HepG2 (cell line): ENCODE data around the gene APBB1. TPM values are rescaled to one million over a fixed set of nuclear protein-coding genes. Genes with fewer than 3 reads are reported as not detected.
"Not testable (repeated sequence)": the region's sequence is repeated elsewhere in the genome, so short reads cannot be mapped to it uniquely, and the experiment has no call there.

Experiments
- ATAC-seq: fragments of 200-7000 bp; cut with Tn5 transposase; 3 replicates; pipeline ENCODE4 v1.9.1; 2020; ENCODE audit warnings: mild to moderate bottlenecking, moderate library complexity
- BruUV-seq: library from RNA; stranded (reverse); fragments of 400-500 nt; replicated peaks from 2 replicates; lab custom pipeline; 2021; lab: Mats Ljungman, UMichigan
- CTCF ChIA-PET: fragments of 300-600 bp; formaldehyde crosslinking; extraction: SDS; loops from one replicate; lab custom pipeline; 2021; ENCODE audit warnings: low total read pairs, inconsistent platforms, low intra/inter-chr PET ratio; lab: Yijun Ruan, JAX
- POLR2A ChIA-PET: fragments of 350-600 bp; sonication (Branson Sonifier 250); formaldehyde crosslinking; loops from one replicate; lab custom pipeline; 2020; ENCODE audit warnings: antibody characterized with exemption, inconsistent platforms; lab: Yijun Ruan, JAX
- DNase-seq: peaks from one replicate; pipeline ENCODE4 v3.0.0-alpha.2; 2015; ENCODE audit warnings: low spot score
- FAIRE-seq: peaks from 3 replicates; lab custom pipeline; 2011; peaks lifted over from hg19 to GRCh38; lab: Jason Lieb, UNC
- H2AFZ ChIP-seq: one replicate; pipeline ENCODE4 v1.6.1; 2011; ENCODE audit warnings: low read length, inconsistent platforms
- H3K27ac ChIP-seq: fragments of 300-600 bp; 3 replicates; pipeline ENCODE4 v1.8.0; 2011; ENCODE audit warnings: mixed run types, mild to moderate bottlenecking, mixed read lengths, low read length, inconsistent platforms; ENCODE audit not compliant: insufficient read depth; ENCODE audit errors: extremely low read length
- H3K27me3 ChIP-seq, 2 experiments: fragments of 200-600 bp in 1 of 2; 2 replicates in 1 of 2; 3 replicates in 1 of 2; pipeline versions ENCODE4 v1.6.0 to v1.8.0; 2011; ENCODE audit warnings: low read length in 2 of 2, mild to moderate bottlenecking in 2 of 2, moderate library complexity in 2 of 2, inconsistent platforms in 1 of 2; ENCODE audit not compliant: insufficient read depth in 2 of 2, control insufficient read depth in 1 of 2
- H3K36me3 ChIP-seq, 2 experiments: fragments of 200-600 bp in 1 of 2; replicated peaks in 1 of 2; 2 replicates in 1 of 2; 3 replicates in 1 of 2; pipeline versions ENCODE4 v1.5.1 to v1.8.0; 2011; ENCODE audit warnings: low read length in 2 of 2, inconsistent platforms in 1 of 2; ENCODE audit not compliant: insufficient read depth in 2 of 2, control insufficient read depth in 1 of 2
- H3K4me1 ChIP-seq: 2 replicates; pipeline ENCODE4 v1.5.1; 2012; ENCODE audit warnings: low read length, inconsistent platforms; ENCODE audit not compliant: insufficient read depth
- H3K4me2 ChIP-seq: 2 replicates; pipeline ENCODE4 v1.6.0; 2011; ENCODE audit warnings: low read depth, low read length, inconsistent platforms
- H3K4me3 ChIP-seq, 3 experiments: fragments of 200-600 bp in 1 of 3; sonication (generic), shearing (Covaris generic) in 1 of 3; replicated peaks in 1 of 3; 2 replicates each; pipeline ENCODE4 v1.5.1; 2011 to 2016; ENCODE audit warnings: low read length in 3 of 3, inconsistent platforms in 2 of 3, low read depth in 2 of 3, mild to moderate bottlenecking in 2 of 3, control low read depth in 1 of 3, mixed read lengths in 1 of 3; ENCODE audit not compliant: insufficient read depth in 1 of 3
- H3K79me2 ChIP-seq: one replicate; pipeline ENCODE4 v1.6.1; 2011; ENCODE audit warnings: low read length, inconsistent platforms; ENCODE audit not compliant: insufficient read depth
- H3K9ac ChIP-seq: 2 replicates; pipeline ENCODE4 v1.6.0; 2011; ENCODE audit warnings: mild to moderate bottlenecking, low read depth, low read length, inconsistent platforms; ENCODE audit not compliant: insufficient read depth
- H3K9me3 ChIP-seq: 2 replicates; pipeline ENCODE4 v1.5.1; 2012; ENCODE audit warnings: mild to moderate bottlenecking, low read length
- H4K20me1 ChIP-seq: 2 replicates; pipeline ENCODE4 v1.6.0; 2011; ENCODE audit warnings: inconsistent platforms, mild to moderate bottlenecking, low read length, moderate library complexity; ENCODE audit not compliant: insufficient read depth
- FOSL2 ChIP-seq: sonication (generic); formaldehyde crosslinking; IDR thresholded peaks from 2 replicates; pipeline ENCODE4 v1.4.0; 2020; ENCODE audit warnings: missing genetic modification reagents
- HOXD1 ChIP-seq: sonication (generic); formaldehyde crosslinking; IDR thresholded peaks from 2 replicates; pipeline ENCODE4 v1.5.0; 2020; ENCODE audit warnings: missing genetic modification reagents
- STAG1 ChIP-seq: sonication (generic); formaldehyde crosslinking; IDR thresholded peaks from 2 replicates; pipeline ENCODE4 v1.4.0; 2020; ENCODE audit warnings: missing genetic modification reagents
- ZMYM2 ChIP-seq: sonication (generic); formaldehyde crosslinking; IDR thresholded peaks from 2 replicates; pipeline ENCODE4 v1.8.0; 2022; ENCODE audit warnings: mild to moderate bottlenecking, missing genetic modification reagents
- ZNF205 ChIP-seq: IDR thresholded peaks from 2 replicates; pipeline ENCODE4 v1.6.1; 2018; ENCODE audit warnings: missing biosample characterization, missing genetic modification reagents
- ZNF224 ChIP-seq: sonication (generic); formaldehyde crosslinking; IDR thresholded peaks from 2 replicates; pipeline ENCODE4 v1.5.0; 2020; ENCODE audit warnings: mild to moderate bottlenecking, missing genetic modification reagents
- ZNF564 ChIP-seq: sonication (generic); formaldehyde crosslinking; IDR thresholded peaks from 2 replicates; pipeline ENCODE4 v1.8.1; 2023; ENCODE audit warnings: mild to moderate bottlenecking, missing genetic modification reagents
- ZNF660 ChIP-seq: sonication (generic); formaldehyde crosslinking; IDR thresholded peaks from 2 replicates; pipeline ENCODE4 v1.5.1; 2020; ENCODE audit warnings: mild to moderate bottlenecking, low read depth, missing genetic modification reagents, borderline replicate concordance
- WGBS: methylation state at CpG from one replicate; pipeline ENCODE4 v1.1.6; 2017; ENCODE audit warnings: low lambda C conversion rate; 5-methylcytosine and 5-hydroxymethylcytosine counted together
- in situ Hi-C: cut with HindIII; loops from 2 replicates; pipeline ENCODE4 v1.10.0; 2017; ENCODE audit warnings: low pct_unique_long_range_greater_than_20kb; ENCODE audit not compliant: extremely low pct_ligation_motif_present
- intact Hi-C: fragments of 100-400 bp; cut with micrococcal nuclease; formaldehyde crosslinking; loops from one replicate; pipeline ENCODE4 v1.10.0; 2022; ENCODE audit not compliant: unreplicated experiment
- polyA plus RNA-seq, 8 experiments: library from polyadenylated mRNA; depleted of rRNA in 3 of 8; stranded (reverse) in 7 of 8; unstranded in 1 of 8; fragments of >200 nt; fragmentation: Illumina TruSeq in 4 of 8; extraction: Trizol in 4 of 8; gene quantifications; 2 replicates each; pipeline versions ENCODE4 v1.2.1 to v1.2.3, GENCODE V29; 2011 to 2016; ENCODE audit warnings: low read depth in 4 of 8, missing spikeins in 1 of 8, mixed read lengths in 1 of 8; ENCODE audit not compliant: insufficient read depth in 1 of 8
- total RNA-seq, 5 experiments: library from RNA; depleted of rRNA; stranded (reverse); fragments of >200 nt; fragmentation: Illumina TruSeq; extraction: Trizol; gene quantifications; 2 replicates each; pipeline ENCODE4 v1.2.3, GENCODE V29; 2016; ENCODE audit warnings: low read depth in 1 of 5
- TF ChIP-seq, protein P1 (sequence below): sonication (generic); formaldehyde crosslinking; IDR thresholded peaks from 2 replicates; pipeline ENCODE4 v1.4.0; 2020; ENCODE audit warnings: mild to moderate bottlenecking, missing genetic modification reagents
- TF ChIP-seq, protein P2 (sequence below): sonication (generic); formaldehyde crosslinking; IDR thresholded peaks from 2 replicates; pipeline ENCODE4 v1.8.0; 2022; ENCODE audit warnings: missing genetic modification reagents, mild to moderate bottlenecking, borderline replicate concordance
- TF ChIP-seq, protein P3 (sequence below): sonication (generic); formaldehyde crosslinking; IDR thresholded peaks from 2 replicates; pipeline ENCODE4 v1.5.1; 2020; ENCODE audit warnings: mild to moderate bottlenecking, missing genetic modification reagents

Gene APBB1
- total and polyA plus RNA-seq, 2 of the 13 experiments (the other 11 are each of a cell fraction or from before 2014, with no cell fraction given): 1.7 to 3.5 TPM

DNA sequence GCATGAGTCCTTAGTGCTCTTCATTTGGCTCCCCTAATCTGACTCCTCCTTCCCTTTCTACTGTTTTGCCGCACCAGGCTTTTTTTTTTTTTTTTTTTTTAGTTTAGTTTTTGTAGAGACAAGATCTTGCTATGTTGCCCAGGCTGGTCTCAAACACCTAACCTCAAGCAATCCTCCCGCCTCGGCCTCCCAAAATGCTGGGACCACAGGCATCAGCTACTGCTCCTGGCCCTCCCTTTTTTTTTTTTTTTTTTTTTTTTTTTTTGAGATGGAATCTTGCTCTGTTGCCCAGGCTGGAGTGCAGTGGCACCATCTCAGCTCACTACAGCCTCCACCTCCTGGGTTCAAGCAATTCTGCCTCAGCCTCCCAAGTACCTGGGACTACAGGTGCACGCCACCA lies 26.6 kb downstream of the APBB1 start:
- H3K27me3 ChIP-seq, BruUV-seq, DNase-seq, H3K4me2 ChIP-seq, H3K79me2 ChIP-seq, ATAC-seq, H3K27ac ChIP-seq, H3K4me3 ChIP-seq, in situ Hi-C loops, H2AFZ ChIP-seq, FAIRE-seq, H3K9me3 ChIP-seq, H4K20me1 ChIP-seq, H3K9ac ChIP-seq, CTCF ChIA-PET, H3K36me3 ChIP-seq: not testable (repeated sequence)
- POLR2A ChIA-PET: interaction anchor here (0.6 kb wide), 1 partner anchor 157 kb away, joined by 3 read pairs; no protein-coding TSS in a partner anchor
- WGBS: 89% methylated on average over 4 of the region's 4 CpGs
- intact Hi-C loops: loop anchor here (5.0 kb wide), 1 partner anchor 50 kb away; the partner anchor contains the start of gene HPX
- H3K4me1 ChIP-seq: peaks cover 35% of the 10 kb centered on the region

DNA sequence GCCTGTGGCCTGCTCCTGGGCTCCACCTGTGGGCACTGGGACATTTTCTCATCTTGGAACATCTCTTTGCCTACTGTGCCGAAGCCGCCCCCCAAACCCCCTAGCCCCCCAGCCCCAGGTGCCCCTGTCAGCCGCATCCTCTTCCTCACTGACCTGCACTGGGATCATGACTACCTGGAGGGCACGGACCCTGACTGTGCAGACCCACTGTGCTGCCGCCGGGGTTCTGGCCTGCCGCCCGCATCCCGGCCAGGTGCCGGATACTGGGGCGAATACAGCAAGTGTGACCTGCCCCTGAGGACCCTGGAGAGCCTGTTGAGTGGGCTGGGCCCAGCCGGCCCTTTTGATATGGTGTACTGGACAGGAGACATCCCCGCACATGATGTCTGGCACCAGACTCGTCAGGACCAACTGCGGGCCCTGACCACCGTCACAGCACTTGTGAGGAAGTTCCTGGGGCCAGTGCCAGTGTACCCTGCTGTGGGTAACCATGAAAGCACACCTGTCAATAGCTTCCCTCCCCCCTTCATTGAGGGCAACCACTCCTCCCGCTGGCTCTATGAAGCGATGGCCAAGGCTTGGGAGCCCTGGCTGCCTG lies 27.3 kb downstream of the APBB1 start:
- Histone ChIP-seq H3K36me3 (no peaks in the 10 kb centered on the region), H3K9ac (no peak overlapping the region), H3K9me3 (no peaks in the 10 kb centered on the region), H3K4me1 (peaks cover 36% of the 10 kb centered on the region), H3K79me2 (no peaks in the 10 kb centered on the region), H4K20me1 (no peaks in the 10 kb centered on the region), H3K27me3 (no peaks in the 10 kb centered on the region; a peak in 3 of 5 replicates), H3K4me3 (no peak overlapping the region), H2AFZ (no peak overlapping the region), H3K4me2 (peak overlapping the region; percentile 78; the same call in 1 of the 2 replicates), H3K27ac (no peak overlapping the region)
- POLR2A ChIA-PET: interaction anchor here (2.1 kb wide), 1 partner anchor 28 kb away, joined by 15 read pairs; the partner anchor contains the start of gene APBB1
- BruUV-seq: no TSS peak
- 89% methylated on average over 8 of the region's 18 CpGs for WGBS
- intact Hi-C loops (loop anchor here (5.0 kb wide), 1 partner anchor 51 kb away; the partner anchor contains the start of gene HPX), in situ Hi-C loops (no loop called here)
- CTCF ChIA-PET: no interaction called here
- no peak for DNase-seq
- no peak for ATAC-seq
- FAIRE-seq: no peak
- TF ChIP-seq ZMYM2 (CRISPR knock-in tag): no peak
- no peak for TF ChIP-seq ZNF205 (CRISPR knock-in tag)
- no peak for TF ChIP-seq ZNF660 (CRISPR knock-in tag)
- TF ChIP-seq, protein P1, sequence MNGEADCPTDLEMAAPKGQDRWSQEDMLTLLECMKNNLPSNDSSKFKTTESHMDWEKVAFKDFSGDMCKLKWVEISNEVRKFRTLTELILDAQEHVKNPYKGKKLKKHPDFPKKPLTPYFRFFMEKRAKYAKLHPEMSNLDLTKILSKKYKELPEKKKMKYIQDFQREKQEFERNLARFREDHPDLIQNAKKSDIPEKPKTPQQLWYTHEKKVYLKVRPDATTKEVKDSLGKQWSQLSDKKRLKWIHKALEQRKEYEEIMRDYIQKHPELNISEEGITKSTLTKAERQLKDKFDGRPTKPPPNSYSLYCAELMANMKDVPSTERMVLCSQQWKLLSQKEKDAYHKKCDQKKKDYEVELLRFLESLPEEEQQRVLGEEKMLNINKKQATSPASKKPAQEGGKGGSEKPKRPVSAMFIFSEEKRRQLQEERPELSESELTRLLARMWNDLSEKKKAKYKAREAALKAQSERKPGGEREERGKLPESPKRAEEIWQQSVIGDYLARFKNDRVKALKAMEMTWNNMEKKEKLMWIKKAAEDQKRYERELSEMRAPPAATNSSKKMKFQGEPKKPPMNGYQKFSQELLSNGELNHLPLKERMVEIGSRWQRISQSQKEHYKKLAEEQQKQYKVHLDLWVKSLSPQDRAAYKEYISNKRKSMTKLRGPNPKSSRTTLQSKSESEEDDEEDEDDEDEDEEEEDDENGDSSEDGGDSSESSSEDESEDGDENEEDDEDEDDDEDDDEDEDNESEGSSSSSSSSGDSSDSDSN (CRISPR knock-in tag): no peak
- no peak for TF ChIP-seq ZNF224
- TF ChIP-seq, protein P2, sequence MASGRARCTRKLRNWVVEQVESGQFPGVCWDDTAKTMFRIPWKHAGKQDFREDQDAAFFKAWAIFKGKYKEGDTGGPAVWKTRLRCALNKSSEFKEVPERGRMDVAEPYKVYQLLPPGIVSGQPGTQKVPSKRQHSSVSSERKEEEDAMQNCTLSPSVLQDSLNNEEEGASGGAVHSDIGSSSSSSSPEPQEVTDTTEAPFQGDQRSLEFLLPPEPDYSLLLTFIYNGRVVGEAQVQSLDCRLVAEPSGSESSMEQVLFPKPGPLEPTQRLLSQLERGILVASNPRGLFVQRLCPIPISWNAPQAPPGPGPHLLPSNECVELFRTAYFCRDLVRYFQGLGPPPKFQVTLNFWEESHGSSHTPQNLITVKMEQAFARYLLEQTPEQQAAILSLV (CRISPR knock-in tag): no peak
- TF ChIP-seq, protein P3, sequence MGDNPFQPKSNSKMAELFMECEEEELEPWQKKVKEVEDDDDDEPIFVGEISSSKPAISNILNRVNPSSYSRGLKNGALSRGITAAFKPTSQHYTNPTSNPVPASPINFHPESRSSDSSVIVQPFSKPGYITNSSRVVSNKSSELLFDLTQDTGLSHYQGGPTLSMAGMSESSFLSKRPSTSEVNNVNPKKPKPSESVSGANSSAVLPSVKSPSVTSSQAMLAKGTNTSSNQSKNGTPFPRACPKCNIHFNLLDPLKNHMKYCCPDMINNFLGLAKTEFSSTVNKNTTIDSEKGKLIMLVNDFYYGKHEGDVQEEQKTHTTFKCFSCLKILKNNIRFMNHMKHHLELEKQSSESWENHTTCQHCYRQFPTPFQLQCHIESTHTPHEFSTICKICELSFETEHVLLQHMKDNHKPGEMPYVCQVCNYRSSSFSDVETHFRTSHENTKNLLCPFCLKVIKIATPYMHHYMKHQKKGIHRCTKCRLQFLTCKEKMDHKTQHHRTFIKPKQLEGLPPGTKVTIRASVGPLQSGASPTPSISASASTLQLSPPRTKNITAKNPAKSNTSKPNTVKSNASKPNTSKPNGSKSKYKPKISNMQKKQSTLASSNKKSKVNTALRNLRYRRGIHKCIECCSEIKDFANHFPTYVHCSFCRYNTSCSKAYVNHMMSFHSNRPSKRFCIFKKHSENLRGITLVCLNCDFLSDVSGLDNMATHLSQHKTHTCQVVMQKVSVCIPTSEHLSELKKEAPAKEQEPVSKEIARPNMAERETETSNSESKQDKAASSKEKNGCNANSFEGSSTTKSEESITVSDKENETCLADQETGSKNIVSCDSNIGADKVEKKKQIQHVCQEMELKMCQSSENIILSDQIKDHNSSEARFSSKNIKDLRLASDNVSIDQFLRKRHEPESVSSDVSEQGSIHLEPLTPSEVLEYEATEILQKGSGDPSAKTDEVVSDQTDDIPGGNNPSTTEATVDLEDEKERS (CRISPR knock-in tag): no peak
- TF ChIP-seq FOSL2 (CRISPR knock-in tag): no peak
- TF ChIP-seq ZNF564 (CRISPR knock-in tag): no peak
- TF ChIP-seq HOXD1: no peak
- TF ChIP-seq STAG1: no peak
